Sigmoid colon (tissue), 7 donors: Measurements from ENCODE around the gene C1orf53. TPM values are rescaled to one million over a fixed set of nuclear protein-coding genes. Genes with fewer than 3 reads are reported as not detected.
A peak's percentile ranks its signal among the peaks of the same experiment; 100 is the strongest.

Experiments used
- DNase-seq: peaks from one replicate; pipeline ENCODE4 v3.0.0-alpha.2; 2019
- H3K27ac ChIP-seq, 4 donors: fragments of 200-600 bp; sonication (generic); one replicate each; pipeline ENCODE4 v1.5.1; 2016 to 2019; ENCODE audit warnings: mild to moderate bottlenecking in 1 of 4
- H3K27me3 ChIP-seq, 3 donors: fragments of 200-600 bp; sonication (generic); one replicate each; pipeline ENCODE4 v1.5.1; 2019; ENCODE audit warnings: mild to moderate bottlenecking in 1 of 3
- H3K36me3 ChIP-seq, 4 donors: fragments of 200-600 bp; sonication (generic); one replicate each; pipeline ENCODE4 v1.5.1; 2016 to 2019
- H3K4me1 ChIP-seq, 4 donors: fragments of 200-600 bp; sonication (generic); one replicate each; pipeline ENCODE4 v1.5.1; 2017 to 2019
- H3K4me3 ChIP-seq, 4 donors: fragments of 200-600 bp; sonication (generic); one replicate each; pipeline ENCODE4 v1.5.1; 2017 to 2019; ENCODE audit warnings: mild to moderate bottlenecking in 2 of 4, moderate library complexity in 1 of 4
- H3K9me3 ChIP-seq, 4 donors: fragments of 200-600 bp in 3 of 4; sonication (generic) in 3 of 4; one replicate each; pipeline versions ENCODE4 v1.5.1 to v1.6.1; 2013 to 2019
- EP300 ChIP-seq, 4 donors: sonication (generic); formaldehyde crosslinking; IDR thresholded peaks; one replicate each; pipeline ENCODE4 v1.6.1; 2017; ENCODE audit warnings: antibody characterized with exemption in 4 of 4
- POLR2A ChIP-seq, 2 donors: fragments of 450-650 bp; IDR thresholded peaks; one replicate each; pipeline ENCODE4 v1.6.1; 2016; ENCODE audit warnings: antibody characterized with exemption in 2 of 2, mild to moderate bottlenecking in 2 of 2, moderate library complexity in 2 of 2
- POLR2AphosphoS5 ChIP-seq, 4 donors: sonication (generic); formaldehyde crosslinking; IDR thresholded peaks; one replicate each; pipeline ENCODE4 v1.6.1; 2017; ENCODE audit warnings: antibody characterized with exemption in 4 of 4
- WGBS, 2 donors: extraction: QIAGEN DNeasy Blood & Tissue Kit; methylation state at CpG; one replicate each; pipeline ENCODE4 v1.1.7; 2013; 5-methylcytosine and 5-hydroxymethylcytosine counted together
- intact Hi-C: fragments of 100-400 bp; cut with DNase I; formaldehyde crosslinking; loops from one replicate; pipeline ENCODE4 v1.15.1; 2023
- polyA plus RNA-seq, 3 donors: library from polyadenylated mRNA; stranded (reverse); fragments of 200-250 nt; gene quantifications; one replicate each; pipeline ENCODE4 v1.2.3, GENCODE V29; 2013
- total RNA-seq, 4 donors: library from RNA; depleted of rRNA; stranded (reverse); fragments of >200 nt; gene quantifications; one replicate each; pipeline ENCODE4 v1.1.0, GENCODE V29; 2016
- TF ChIP-seq, protein P1 (sequence below), 4 experiments: fragments of 450-650 bp in 3 of 4; fragments of 200-600 bp in 1 of 4; IDR thresholded peaks; one replicate each; pipeline ENCODE4 v1.5.1; 2016 to 2019; ENCODE audit warnings: antibody characterized with exemption in 4 of 4, mild to moderate bottlenecking in 3 of 4, moderate library complexity in 2 of 4
- donor health status: healthy with polysubstance abuse.
- donor health status: Bipolar disorder and iron deficiency.
- donor health status: healthy.

Gene C1orf53
- total and polyA plus RNA-seq, 7 donors: 1.2 to 13.8 (median 4.0) TPM; not detected in 1

DNA sequence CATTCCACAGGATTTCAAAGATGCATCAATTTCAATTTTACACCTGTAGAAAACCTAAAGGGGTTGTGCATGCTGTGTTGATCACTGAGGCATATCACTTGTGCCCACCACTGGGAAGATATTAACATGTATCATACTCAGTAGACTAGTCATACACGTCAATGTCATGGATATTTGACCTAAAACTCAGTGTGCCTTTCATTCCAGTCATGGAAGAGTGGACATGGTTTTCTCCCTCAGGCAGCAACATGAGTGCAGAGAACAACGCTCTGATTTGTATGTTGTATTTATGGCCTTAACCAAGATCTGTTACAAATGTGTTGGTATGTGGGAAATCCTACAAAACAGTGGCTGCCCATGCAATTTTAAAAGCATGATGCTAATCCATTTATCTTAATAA is 6.1 kb upstream of the C1orf53 start:
- no peak for DNase-seq
- intact Hi-C loops: no loop called here
- WGBS, 2 donors: 91 to 92% methylated on average over 2 of the region's 2 CpGs
- Histone ChIP-seq H3K36me3 (no peaks in the 10 kb centered on the region), H3K4me3 (no peak overlapping the region), H3K27ac (no peak overlapping the region), H3K27me3 (peaks cover 0 to 8% (median 0%) of the 10 kb centered on the region in 3 donors), H3K4me1 (no peaks in the 10 kb centered on the region), H3K9me3 (no peaks in the 10 kb centered on the region)
- TF ChIP-seq, protein P1, sequence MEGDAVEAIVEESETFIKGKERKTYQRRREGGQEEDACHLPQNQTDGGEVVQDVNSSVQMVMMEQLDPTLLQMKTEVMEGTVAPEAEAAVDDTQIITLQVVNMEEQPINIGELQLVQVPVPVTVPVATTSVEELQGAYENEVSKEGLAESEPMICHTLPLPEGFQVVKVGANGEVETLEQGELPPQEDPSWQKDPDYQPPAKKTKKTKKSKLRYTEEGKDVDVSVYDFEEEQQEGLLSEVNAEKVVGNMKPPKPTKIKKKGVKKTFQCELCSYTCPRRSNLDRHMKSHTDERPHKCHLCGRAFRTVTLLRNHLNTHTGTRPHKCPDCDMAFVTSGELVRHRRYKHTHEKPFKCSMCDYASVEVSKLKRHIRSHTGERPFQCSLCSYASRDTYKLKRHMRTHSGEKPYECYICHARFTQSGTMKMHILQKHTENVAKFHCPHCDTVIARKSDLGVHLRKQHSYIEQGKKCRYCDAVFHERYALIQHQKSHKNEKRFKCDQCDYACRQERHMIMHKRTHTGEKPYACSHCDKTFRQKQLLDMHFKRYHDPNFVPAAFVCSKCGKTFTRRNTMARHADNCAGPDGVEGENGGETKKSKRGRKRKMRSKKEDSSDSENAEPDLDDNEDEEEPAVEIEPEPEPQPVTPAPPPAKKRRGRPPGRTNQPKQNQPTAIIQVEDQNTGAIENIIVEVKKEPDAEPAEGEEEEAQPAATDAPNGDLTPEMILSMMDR (IDR thresholded peaks at IDR 0.05): no peak
- TF ChIP-seq EP300 (IDR thresholded peaks at IDR 0.05) (no peak), POLR2A (IDR thresholded peaks at IDR 0.05) (no peak), POLR2AphosphoS5 (IDR thresholded peaks at IDR 0.05) (no peak)

DNA sequence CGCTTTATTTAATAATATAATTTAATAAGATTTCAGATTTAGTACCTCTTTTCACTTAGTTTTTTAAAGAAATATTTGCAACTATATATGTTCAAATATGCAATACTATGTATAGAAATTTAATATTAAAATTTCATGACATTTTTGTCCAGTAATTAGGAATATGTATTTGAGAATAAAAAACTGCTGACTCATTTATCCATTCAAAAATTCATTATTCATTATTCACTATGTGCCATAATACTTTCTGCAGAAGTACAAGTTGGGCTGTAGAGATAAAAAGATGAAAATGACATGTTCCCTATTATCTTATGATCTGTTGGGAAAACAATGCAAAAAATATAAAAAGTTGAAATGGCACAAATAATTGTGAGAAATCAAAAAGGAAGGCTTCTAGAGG is 3.4 kb upstream of the C1orf53 start:
- Histone ChIP-seq H3K4me3 (no peak overlapping the region), H3K27me3 (peaks cover 0 to 8% (median 0%) of the 10 kb centered on the region in 3 donors), H3K27ac (no peak overlapping the region), H3K36me3 (no peaks in the 10 kb centered on the region), H3K9me3 (no peaks in the 10 kb centered on the region), H3K4me1 (peaks cover 0 to 9% (median 3%) of the 10 kb centered on the region in 4 donors)
- DNase-seq: no peak
- intact Hi-C loops: no loop called here
- TF ChIP-seq, protein P1 (IDR thresholded peaks at IDR 0.05): no peak
- TF ChIP-seq EP300 (IDR thresholded peaks at IDR 0.05) (no peak), POLR2AphosphoS5 (IDR thresholded peaks at IDR 0.05) (no peak), POLR2A (IDR thresholded peaks at IDR 0.05) (no peak)
- 94 to 96% methylated on average over 1 of the region's 1 CpG for WGBS, 2 donors

DNA sequence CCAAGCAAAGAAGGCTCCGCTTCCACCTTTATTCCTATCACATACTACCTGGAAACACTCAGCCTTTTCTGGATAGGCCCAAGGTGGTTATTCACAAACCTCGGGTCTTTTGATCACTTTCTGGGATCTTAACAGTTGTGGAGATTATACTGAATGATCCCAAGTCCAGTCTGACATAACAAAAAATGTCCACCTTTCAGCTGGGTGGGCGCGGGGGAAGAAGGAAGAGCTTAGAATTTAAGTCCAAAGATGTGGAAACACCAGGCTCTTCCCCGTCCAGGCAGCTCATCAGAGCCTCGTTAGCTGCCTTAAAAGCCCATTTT is 338 bp upstream of the C1orf53 start:
- Histone ChIP-seq H3K36me3 (no peaks in the 10 kb centered on the region), H3K27me3 (peaks cover 3 to 38% (median 19%) of the 10 kb centered on the region in 3 donors), H3K9me3 (no peaks in the 10 kb centered on the region), H3K27ac (peak overlapping the region; percentile 83 to 88 (median 86)), H3K4me3 (peak overlapping the region; percentile 58 to 80 (median 67)), H3K4me1 (peaks cover 0 to 9% (median 3%) of the 10 kb centered on the region in 4 donors)
- TF ChIP-seq POLR2AphosphoS5 (IDR thresholded peaks at IDR 0.05) (no peak), EP300 (IDR thresholded peaks at IDR 0.05) (no peak), POLR2A (IDR thresholded peaks at IDR 0.05) (no peak)
- TF ChIP-seq, protein P1 (IDR thresholded peaks at IDR 0.05): no peak
- intact Hi-C loops: loop anchor here (5.0 to 10.0 kb wide), 2 partner anchors 127 to 255 kb away; partner anchors contain the start of genes DENND1B and NEK7
- DNase-seq: no peak
- WGBS, 2 donors: 10 to 21% methylated on average over 6 of the region's 6 CpGs

DNA sequence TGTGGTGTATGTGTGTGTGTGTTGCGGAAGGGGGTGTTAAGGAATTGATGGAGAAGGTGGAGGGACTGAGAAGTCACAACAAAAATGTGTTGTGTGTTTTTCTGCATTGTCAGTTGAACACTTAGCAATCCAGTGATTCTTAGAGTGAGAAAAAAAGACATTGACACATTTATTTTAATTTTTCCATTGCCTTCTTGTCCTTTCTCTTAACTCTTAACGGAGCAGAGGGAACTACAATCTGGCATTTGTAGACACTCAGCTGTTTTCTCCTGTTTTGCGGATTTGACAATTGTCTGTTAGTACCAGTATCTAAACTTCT is 725 bp downstream of the C1orf53 start:
- H3K27ac ChIP-seq: peak overlapping the region; percentile 83 to 88 (median 86)
- no peaks in the 10 kb centered on the region for H3K9me3 ChIP-seq
- WGBS, 2 donors: 14 to 21% methylated on average over 3 of the region's 3 CpGs
- TF ChIP-seq POLR2AphosphoS5 (IDR thresholded peaks at IDR 0.05) (peak in 1 of 4 donors; percentile 1), POLR2A (IDR thresholded peaks at IDR 0.05) (no peak)
- H3K36me3 ChIP-seq: no peaks in the 10 kb centered on the region
- H3K27me3 ChIP-seq: peaks cover 12 to 49% (median 29%) of the 10 kb centered on the region in 3 donors
- intact Hi-C loops: loop anchor here (5.0 to 10.0 kb wide), 2 partner anchors 128 to 254 kb away; partner anchors contain the start of genes DENND1B and NEK7
- H3K4me1 ChIP-seq: peaks cover 0 to 9% (median 3%) of the 10 kb centered on the region in 4 donors
- DNase-seq: no peak
- H3K4me3 ChIP-seq: peak overlapping the region; percentile 58 to 80 (median 67)

DNA sequence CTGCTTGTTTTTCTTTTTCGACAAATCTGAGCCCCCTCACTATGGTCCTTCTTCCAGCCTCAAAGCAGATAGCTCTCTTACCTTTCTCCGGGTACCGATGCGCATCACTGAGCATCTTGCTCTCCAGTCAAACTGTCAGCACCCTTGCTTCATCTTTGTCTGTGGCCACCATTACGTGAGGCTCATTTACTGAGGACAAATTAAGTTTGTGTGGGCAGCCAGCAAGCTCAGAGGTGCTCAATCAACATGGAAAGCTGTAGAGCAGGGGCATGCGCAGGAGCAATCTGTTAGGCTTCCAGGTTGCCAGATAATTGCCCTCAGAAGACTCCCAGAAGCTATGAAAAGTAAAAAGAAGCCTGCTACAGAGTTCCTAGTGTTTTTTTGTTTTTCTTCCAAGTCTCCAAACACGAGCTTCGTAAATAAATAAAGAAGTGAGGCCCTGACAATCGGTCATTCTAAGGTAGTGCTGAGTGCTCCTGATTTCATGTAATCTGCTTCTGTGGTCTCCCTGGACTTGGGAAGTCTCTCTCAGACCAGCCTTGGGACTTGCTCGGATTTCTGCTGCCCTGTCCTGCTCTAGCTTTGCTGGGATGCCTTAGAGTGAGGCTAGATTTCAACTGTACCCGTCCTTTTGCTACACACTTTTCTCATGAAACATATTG is 1.8 kb downstream of the C1orf53 start:
- peaks cover 0 to 9% (median 3%) of the 10 kb centered on the region in 4 donors for H3K4me1 ChIP-seq
- intact Hi-C loops: loop anchor here (5.0 to 10.0 kb wide), 2 partner anchors 129 to 253 kb away; partner anchors contain the start of genes DENND1B and NEK7
- no peaks in the 10 kb centered on the region for H3K9me3 ChIP-seq
- DNase-seq: no peak
- H3K4me3 ChIP-seq: no peak overlapping the region
- no peaks in the 10 kb centered on the region for H3K36me3 ChIP-seq
- no peak overlapping the region for H3K27ac ChIP-seq
- TF ChIP-seq POLR2A (IDR thresholded peaks at IDR 0.05) (no peak), POLR2AphosphoS5 (IDR thresholded peaks at IDR 0.05) (no peak), EP300 (IDR thresholded peaks at IDR 0.05) (no peak)
- TF ChIP-seq, protein P1 (IDR thresholded peaks at IDR 0.05): no peak
- H3K27me3 ChIP-seq: peaks cover 16 to 60% (median 40%) of the 10 kb centered on the region in 3 donors
- 52 to 85% methylated on average over 11 of the region's 11 CpGs for WGBS, 2 donors
